ENCODE results near the gene HTR7. TPM values are rescaled to one million over a fixed set of nuclear protein-coding genes. Genes with fewer than 3 reads are reported as not detected.
"Not testable (repeated sequence)": the region's sequence is repeated elsewhere in the genome, so short reads cannot be mapped to it uniquely, and the experiment has no call there.

The HTR7 gene
- total RNA-seq, 1 donor from 2014 or later = 13.3 TPM

- no peak overlapping the region for H3K27ac Mint-ChIP-seq (ENCODE audit: unreplicated experiment)
- peaks cover 6% of the 10 kb centered on the region for H3K4me1 Mint-ChIP-seq (ENCODE audit: low read depth, unreplicated experiment)
- no peak overlapping the region for H3K4me3 Mint-ChIP-seq (ENCODE audit: unreplicated experiment)
- DNase-seq = no peak
- H3K9me3 Mint-ChIP-seq (ENCODE audit: unreplicated experiment) = no peaks in the 10 kb centered on the region
- H3K27me3 Mint-ChIP-seq (ENCODE audit: unreplicated experiment) = peaks cover 2% of the 10 kb centered on the region
- no peak for TF ChIP-seq CTCF (IDR thresholded peaks at IDR 0.05; ENCODE audit: partially characterized antibody, unreplicated experiment)
- H3K36me3 Mint-ChIP-seq (ENCODE audit: unreplicated experiment) = peaks cover 14% of the 10 kb centered on the region
Measured at GRCh38 chr10:90818736-90819135, 39.1 kb downstream of the HTR7 start.

GRCh38 chr10:90817128-90817889 is 40.5 kb downstream of the HTR7 start:
- H3K36me3 Mint-ChIP-seq (ENCODE audit: unreplicated experiment) = peaks cover 12% of the 10 kb centered on the region
- no peak overlapping the region for H3K27ac Mint-ChIP-seq (ENCODE audit: unreplicated experiment)
- H3K4me3 Mint-ChIP-seq (ENCODE audit: unreplicated experiment) = no peak overlapping the region
- H3K27me3 Mint-ChIP-seq (ENCODE audit: unreplicated experiment) = peaks cover 2% of the 10 kb centered on the region
- peaks cover 6% of the 10 kb centered on the region for H3K4me1 Mint-ChIP-seq (ENCODE audit: low read depth, unreplicated experiment)
- H3K9me3 Mint-ChIP-seq (ENCODE audit: unreplicated experiment) = no peaks in the 10 kb centered on the region
- DNase-seq = no peak
- TF ChIP-seq CTCF (IDR thresholded peaks at IDR 0.05; ENCODE audit: partially characterized antibody, unreplicated experiment) = no peak

- Mint-ChIP-seq H3K27me3 (ENCODE audit: unreplicated experiment) (peaks cover 2% of the 10 kb centered on the region), H3K4me1 (ENCODE audit: low read depth, unreplicated experiment) (peaks cover 6% of the 10 kb centered on the region), H3K9me3 (ENCODE audit: unreplicated experiment) (no peaks in the 10 kb centered on the region), H3K4me3 (ENCODE audit: unreplicated experiment) (no peak overlapping the region), H3K36me3 (ENCODE audit: unreplicated experiment) (peaks cover 4% of the 10 kb centered on the region), H3K27ac (ENCODE audit: unreplicated experiment) (no peak overlapping the region)
- no peak for TF ChIP-seq CTCF (IDR thresholded peaks at IDR 0.05; ENCODE audit: partially characterized antibody, unreplicated experiment)
- no peak for DNase-seq
Measured at GRCh38 chr10:90816466-90816865, 41.4 kb downstream of the HTR7 start.

GRCh38 chr10:90813594-90814365 is 44.1 kb downstream of the HTR7 start:
- H3K27ac Mint-ChIP-seq (ENCODE audit: unreplicated experiment) = no peak overlapping the region

GRCh38 chr10:90807106-90807505 is 50.7 kb downstream of the HTR7 start:
- not testable (repeated sequence) for H3K27ac Mint-ChIP-seq (ENCODE audit: unreplicated experiment)

More at GRCh38 chr10:90813594-90814365, 44.1 kb downstream of the HTR7 start:
- no peaks in the 10 kb centered on the region for H3K27me3 Mint-ChIP-seq (ENCODE audit: unreplicated experiment)
- no peak overlapping the region for H3K4me3 Mint-ChIP-seq (ENCODE audit: unreplicated experiment)
- H3K4me1 Mint-ChIP-seq (ENCODE audit: low read depth, unreplicated experiment) = peaks cover 4% of the 10 kb centered on the region
- no peak for DNase-seq
- TF ChIP-seq CTCF (IDR thresholded peaks at IDR 0.05; ENCODE audit: partially characterized antibody, unreplicated experiment) = no peak
- H3K36me3 Mint-ChIP-seq (ENCODE audit: unreplicated experiment) = peaks cover 6% of the 10 kb centered on the region
- peaks cover 1% of the 10 kb centered on the region for H3K9me3 Mint-ChIP-seq (ENCODE audit: unreplicated experiment)

More at GRCh38 chr10:90807106-90807505, 50.7 kb downstream of the HTR7 start:
- DNase-seq; H3K4me1 Mint-ChIP-seq (ENCODE audit: low read depth, unreplicated experiment); H3K9me3 Mint-ChIP-seq (ENCODE audit: unreplicated experiment); H3K4me3 Mint-ChIP-seq (ENCODE audit: unreplicated experiment); H3K27me3 Mint-ChIP-seq (ENCODE audit: unreplicated experiment): not testable (repeated sequence)
- peaks cover 23% of the 10 kb centered on the region for H3K36me3 Mint-ChIP-seq (ENCODE audit: unreplicated experiment)

Data from glutamatergic neuron (in vitro differentiated cells).